GM12878 (cell line): ENCODE results near the gene FHL5.

ENCODE experiments used
- CHD4 ChIP-seq: fragments of 200-600 bp; sonication (generic); IDR thresholded peaks from 2 replicates; pipeline ENCODE4 v1.6.1; 2016; ENCODE audit warnings: mild to moderate bottlenecking
- MEF2A ChIP-seq: IDR thresholded peaks from 2 replicates; pipeline ENCODE4 v1.6.1; 2011; ENCODE audit warnings: low read depth, mild to moderate bottlenecking, low read length, moderate library complexity; ENCODE audit not compliant: insufficient read depth
- PAX5 ChIP-seq: IDR thresholded peaks from 2 replicates; pipeline ENCODE4 v1.6.1; 2011; ENCODE audit warnings: low read depth, low read length, borderline replicate concordance
- POLR2A ChIP-seq: IDR thresholded peaks from 2 replicates; pipeline ENCODE4 v1.6.1; 2011; ENCODE audit warnings: low read depth, mild to moderate bottlenecking, low read length
- TF ChIP-seq, protein P1 (sequence below), 3 experiments: IDR thresholded peaks in 2 of 3; conservative IDR thresholded peaks in 1 of 3; 2 replicates each; pipeline ENCODE4 v1.5.1; 2011; ENCODE audit warnings: low read depth in 3 of 3, low read length in 3 of 3, mild to moderate bottlenecking in 3 of 3, control low read depth in 2 of 3, moderate library complexity in 2 of 3, inconsistent platforms in 1 of 3, mixed read lengths in 1 of 3; ENCODE audit not compliant: control insufficient read depth in 2 of 3, insufficient read depth in 1 of 3; ENCODE audit errors: extremely low read depth in 1 of 3

DNA sequence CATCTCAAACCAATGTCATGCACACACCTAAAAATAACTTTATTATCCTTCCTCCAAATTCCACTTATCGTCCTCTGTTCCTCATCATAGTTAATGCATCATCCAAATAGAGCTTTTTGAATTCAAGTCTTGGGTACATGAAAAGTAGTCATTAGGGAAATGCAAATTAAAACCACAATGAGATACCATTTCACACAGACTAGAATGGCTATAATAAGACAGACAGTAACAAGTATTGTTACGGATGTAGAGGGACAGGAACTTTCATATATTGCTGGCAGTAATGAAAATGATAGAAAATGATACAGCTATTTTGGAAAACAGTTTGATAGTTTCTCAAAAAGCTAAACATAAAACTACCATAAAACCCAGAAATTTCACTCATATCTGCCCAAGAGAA is 59.1 kb downstream of the FHL5 start:
- TF ChIP-seq, protein P1, sequence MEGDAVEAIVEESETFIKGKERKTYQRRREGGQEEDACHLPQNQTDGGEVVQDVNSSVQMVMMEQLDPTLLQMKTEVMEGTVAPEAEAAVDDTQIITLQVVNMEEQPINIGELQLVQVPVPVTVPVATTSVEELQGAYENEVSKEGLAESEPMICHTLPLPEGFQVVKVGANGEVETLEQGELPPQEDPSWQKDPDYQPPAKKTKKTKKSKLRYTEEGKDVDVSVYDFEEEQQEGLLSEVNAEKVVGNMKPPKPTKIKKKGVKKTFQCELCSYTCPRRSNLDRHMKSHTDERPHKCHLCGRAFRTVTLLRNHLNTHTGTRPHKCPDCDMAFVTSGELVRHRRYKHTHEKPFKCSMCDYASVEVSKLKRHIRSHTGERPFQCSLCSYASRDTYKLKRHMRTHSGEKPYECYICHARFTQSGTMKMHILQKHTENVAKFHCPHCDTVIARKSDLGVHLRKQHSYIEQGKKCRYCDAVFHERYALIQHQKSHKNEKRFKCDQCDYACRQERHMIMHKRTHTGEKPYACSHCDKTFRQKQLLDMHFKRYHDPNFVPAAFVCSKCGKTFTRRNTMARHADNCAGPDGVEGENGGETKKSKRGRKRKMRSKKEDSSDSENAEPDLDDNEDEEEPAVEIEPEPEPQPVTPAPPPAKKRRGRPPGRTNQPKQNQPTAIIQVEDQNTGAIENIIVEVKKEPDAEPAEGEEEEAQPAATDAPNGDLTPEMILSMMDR (IDR thresholded peaks at IDR 0.05 in 2 of 3, conservative IDR thresholded peaks at IDR 0.05 in 1 of 3; ENCODE audit: control insufficient read depth in 2 of 3, extremely low read depth in 1 of 3, insufficient read depth in 1 of 3, low read depth in 3 of 3, low read length in 3 of 3): no peak
- TF ChIP-seq POLR2A (no peak), CHD4 (no peak), MEF2A (no peak), PAX5 (no peak)
